PC-9 (cell line): ENCODE measurements around the gene SLC25A27. TPM values are rescaled to one million over a fixed set of nuclear protein-coding genes. Genes with fewer than 3 reads are reported as not detected.

Source experiments
- Bru-seq: library from RNA; stranded (reverse); fragments of 400-500 nt; gene quantifications from one replicate; lab custom pipeline; 2021; lab: Mats Ljungman, UMichigan
- BruChase-seq, 2 experiments: library from RNA; stranded (reverse); fragments of 400-500 nt; gene quantifications; one replicate each; lab custom pipeline; 2021; lab: Mats Ljungman, UMichigan
- BruUV-seq: library from RNA; stranded (reverse); fragments of 400-500 nt; replicated peaks from 2 replicates; lab custom pipeline; 2021; lab: Mats Ljungman, UMichigan
- CTCF ChIA-PET: fragments of 300-600 bp; sonication (Branson Sonifier 250); formaldehyde crosslinking; loops from one replicate; lab custom pipeline; 2022; ENCODE audit warnings: antibody characterized with exemption; lab: Charles Lee
- POLR2A ChIA-PET: fragments of 300-600 bp; sonication (Branson Sonifier 250); formaldehyde crosslinking; loops from one replicate; lab custom pipeline; 2022; ENCODE audit warnings: antibody characterized with exemption; ENCODE audit not compliant: unreplicated experiment; lab: Charles Lee
- DNase-seq, 2 experiments: peaks; one replicate each; pipeline versions ENCODE4 v3.0.0 to v3.0.0-alpha.2; 2015 to 2022; ENCODE audit warnings: mixed read lengths in 1 of 2
- H2AFZ ChIP-seq: fragments of 200-600 bp; sonication (generic); 2 replicates; pipeline ENCODE4 v1.8.1; 2017; ENCODE audit warnings: antibody characterized with exemption
- H3F3A ChIP-seq: fragments of 200-600 bp; sonication (generic); 2 replicates; pipeline ENCODE4 v1.8.1; 2017; ENCODE audit warnings: antibody characterized with exemption, mild to moderate bottlenecking, low read depth; ENCODE audit not compliant: insufficient read depth
- H3K27ac ChIP-seq: fragments of 200-600 bp; sonication (generic); 2 replicates; pipeline ENCODE4 v1.6.1; 2016; ENCODE audit warnings: mixed run types
- H3K27me3 ChIP-seq: fragments of 200-600 bp; sonication (generic); 2 replicates; pipeline ENCODE4 v1.6.1; 2016; ENCODE audit warnings: low read depth, mixed run types; ENCODE audit not compliant: insufficient read depth
- H3K36me3 ChIP-seq: fragments of 200-600 bp; sonication (generic); 2 replicates; pipeline ENCODE4 v1.6.1; 2016; ENCODE audit warnings: low read depth, mixed run types
- H3K4me1 ChIP-seq: fragments of 200-600 bp; sonication (generic); replicated peaks from 2 replicates; pipeline ENCODE4 v1.6.1; 2016; ENCODE audit warnings: mixed run types; ENCODE audit not compliant: insufficient read depth
- H3K4me2 ChIP-seq: fragments of 200-600 bp; sonication (generic); 2 replicates; pipeline ENCODE4 v1.6.1; 2017; ENCODE audit warnings: mixed run types
- H3K4me3 ChIP-seq: fragments of 200-600 bp; sonication (generic); 2 replicates; pipeline ENCODE4 v1.6.1; 2016; ENCODE audit warnings: mixed run types
- H3K79me2 ChIP-seq: fragments of 200-600 bp; sonication (generic); 2 replicates; pipeline ENCODE4 v1.6.1; 2017; ENCODE audit warnings: low read depth, mixed run types
- H3K9me2 ChIP-seq: fragments of 200-600 bp; sonication (generic); 2 replicates; pipeline ENCODE4 v1.8.1; 2017; ENCODE audit warnings: mild to moderate bottlenecking; ENCODE audit not compliant: insufficient read depth
- H3K9me3 ChIP-seq: fragments of 200-600 bp; sonication (generic); 2 replicates; pipeline ENCODE4 v1.8.1; 2016; ENCODE audit warnings: low read depth; ENCODE audit not compliant: insufficient read depth
- H4K20me1 ChIP-seq: fragments of 200-600 bp; sonication (generic); 2 replicates; pipeline ENCODE4 v1.8.1; 2017; ENCODE audit not compliant: insufficient read depth
- EZH2 ChIP-seq: fragments of 200-600 bp; sonication (generic); IDR thresholded peaks from 2 replicates; pipeline ENCODE4 v1.8.0; 2017; ENCODE audit warnings: antibody characterized with exemption, low read depth
- intact Hi-C: fragments of 100-400 bp; cut with micrococcal nuclease; formaldehyde crosslinking; loops from one replicate; pipeline ENCODE4 v1.10.0; 2022; ENCODE audit not compliant: unreplicated experiment
- long read RNA-seq: library from polyadenylated mRNA; stranded (forward); transcript quantifications from one replicate; pipeline ENCODE4 v2.0.0, GENCODE V29; 2022
- total RNA-seq: library from RNA; stranded (reverse); gene quantifications from 2 replicates; pipeline ENCODE4 v1.2.3, GENCODE V29; 2021
- TF ChIP-seq, protein P1 (sequence below): fragments of 200-600 bp; sonication (generic); conservative IDR thresholded peaks from 2 replicates; pipeline ENCODE4 v1.6.1; 2017; ENCODE audit warnings: mixed run types, antibody characterized with exemption, mild to moderate bottlenecking, moderate library complexity

The SLC25A27 gene
- total RNA-seq: 25.0 and 27.1 TPM in 2 replicates
- percentile 54 among the genes with signal in this experiment for Bru-seq, nascent RNA
- percentile 80 among the genes with signal in this experiment for BruChase-seq, experiment 1, labeled RNA remaining after a 2-hour chase
- percentile 73 among the genes with signal in this experiment for BruChase-seq, experiment 2, labeled RNA remaining after a 6-hour chase
- long read RNA-seq, partial matches to known transcripts: 0 of 5 reads
- long read RNA-seq, other reads (novel, unspliced or antisense): 5 of 5 reads

- Histone ChIP-seq H3F3A (peaks cover 21% of the 10 kb centered on the region; the same call in 1 of the 2 replicates), H3K4me3 (peak within 1 kb of the TSS; percentile 93), H3K27me3 (no peaks in the 10 kb centered on the region), H3K9me3 (0 out of 2 replicates have a peak, but pooled peaks cover 3% of the 10 kb centered on the region), H3K4me2 (peak within 1 kb of the TSS; percentile 75), H3K9me2 (no peaks in the 10 kb centered on the region), H3K36me3 (no peaks in the 10 kb centered on the region), H3K4me1 (peaks cover 54% of the 10 kb centered on the region), H4K20me1 (0 out of 2 replicates have a peak, but pooled peaks cover 4% of the 10 kb centered on the region), H2AFZ (peak within 1 kb of the TSS; percentile 97), H3K79me2 (peaks cover 29% of the 10 kb centered on the region), H3K27ac (peak within 1 kb of the TSS; percentile 27; the same call in 1 of the 2 replicates)
- intact Hi-C loops: loop anchor here (5.0 kb wide), 1 partner anchor 394 kb away; no protein-coding TSS in a partner anchor
- DNase-seq: peak; percentile 83 to 95
- BruUV-seq: TSS peak; percentile 32
- ChIA-PET POLR2A (interaction anchor here (0.6 to 0.7 kb wide), 2 partner anchors 94 to 524 kb away, joined by 3 to 6 read pairs; partner anchors contain the start of gene ANKRD66), CTCF (no interaction called here)
- TF ChIP-seq, protein P1, sequence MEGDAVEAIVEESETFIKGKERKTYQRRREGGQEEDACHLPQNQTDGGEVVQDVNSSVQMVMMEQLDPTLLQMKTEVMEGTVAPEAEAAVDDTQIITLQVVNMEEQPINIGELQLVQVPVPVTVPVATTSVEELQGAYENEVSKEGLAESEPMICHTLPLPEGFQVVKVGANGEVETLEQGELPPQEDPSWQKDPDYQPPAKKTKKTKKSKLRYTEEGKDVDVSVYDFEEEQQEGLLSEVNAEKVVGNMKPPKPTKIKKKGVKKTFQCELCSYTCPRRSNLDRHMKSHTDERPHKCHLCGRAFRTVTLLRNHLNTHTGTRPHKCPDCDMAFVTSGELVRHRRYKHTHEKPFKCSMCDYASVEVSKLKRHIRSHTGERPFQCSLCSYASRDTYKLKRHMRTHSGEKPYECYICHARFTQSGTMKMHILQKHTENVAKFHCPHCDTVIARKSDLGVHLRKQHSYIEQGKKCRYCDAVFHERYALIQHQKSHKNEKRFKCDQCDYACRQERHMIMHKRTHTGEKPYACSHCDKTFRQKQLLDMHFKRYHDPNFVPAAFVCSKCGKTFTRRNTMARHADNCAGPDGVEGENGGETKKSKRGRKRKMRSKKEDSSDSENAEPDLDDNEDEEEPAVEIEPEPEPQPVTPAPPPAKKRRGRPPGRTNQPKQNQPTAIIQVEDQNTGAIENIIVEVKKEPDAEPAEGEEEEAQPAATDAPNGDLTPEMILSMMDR: no peak
- TF ChIP-seq EZH2: no peak
Observed at GRCh38 chr6:46652603-46653438, at the start of gene SLC25A27, which contains the start of gene CYP39A1. Gene SLC25A27, plus strand, starts transcription at chr6:46652975. Its CDS starts 218 bp downstream, at chr6:46653193. Gene CYP39A1, minus strand, starts transcription at chr6:46652818. Its CDS starts 236 bp downstream, at chr6:46652582.

DNA sequence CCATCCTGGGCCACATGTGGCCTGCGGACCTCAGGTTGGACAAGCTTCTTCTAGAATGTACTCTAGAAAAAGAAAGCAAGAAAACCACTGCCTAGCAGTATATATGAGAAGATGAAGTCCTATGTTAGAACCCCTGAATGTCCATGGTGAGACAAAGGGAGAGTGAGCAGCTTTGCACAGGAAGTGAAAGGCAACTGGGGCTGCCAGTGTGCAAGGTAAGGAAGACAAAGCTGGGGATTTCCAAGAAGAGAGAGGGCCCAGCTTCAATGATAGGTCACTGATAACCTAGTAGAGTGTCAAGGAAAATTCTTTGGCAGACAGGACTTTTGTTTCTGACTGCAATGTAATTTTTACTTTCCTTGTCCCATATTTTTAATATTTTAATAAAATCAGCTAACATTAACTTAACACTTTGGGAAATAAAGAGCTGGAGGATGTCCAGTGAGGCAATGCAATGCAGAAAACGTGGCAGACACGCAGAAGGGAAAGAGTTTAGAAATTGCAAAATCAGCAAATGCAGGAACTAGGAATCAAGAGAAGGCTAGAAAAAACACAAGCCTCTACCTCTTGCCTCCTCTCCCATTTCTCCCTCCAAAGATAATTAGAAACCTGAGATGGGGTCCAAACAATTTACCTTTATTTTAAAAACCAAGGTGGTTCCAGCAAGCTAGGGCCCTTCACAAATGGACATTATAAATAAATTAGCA, 47.5 kb upstream of the SLC25A27 start:
- no peak overlapping the region for H3K27ac ChIP-seq

More for the DNA sequence above, 47.5 kb upstream of the SLC25A27 start:
- intact Hi-C loops: no loop called here
- H3K4me1 ChIP-seq: no peaks in the 10 kb centered on the region
- ChIA-PET CTCF (interaction anchor here (0.6 kb wide), 1 partner anchor 392 kb away, joined by 4 read pairs; no protein-coding TSS in a partner anchor), POLR2A (no interaction called here)
- no peak overlapping the region for H2AFZ ChIP-seq
- no peaks in the 10 kb centered on the region for H3K79me2 ChIP-seq
- no TSS peak for BruUV-seq
- no peaks in the 10 kb centered on the region for H4K20me1 ChIP-seq
- H3K27me3 ChIP-seq: no peaks in the 10 kb centered on the region
- no peak overlapping the region for H3K4me2 ChIP-seq
- DNase-seq: no peak
- TF ChIP-seq, protein P1: no peak
- no peak for TF ChIP-seq EZH2
- no peaks in the 10 kb centered on the region for H3K9me3 ChIP-seq
- no peaks in the 10 kb centered on the region for H3F3A ChIP-seq
- H3K9me2 ChIP-seq: no peaks in the 10 kb centered on the region
- H3K4me3 ChIP-seq: no peak overlapping the region
- no peaks in the 10 kb centered on the region for H3K36me3 ChIP-seq
